HEK293 (cell line): Measurements from ENCODE around the gene ZNF211.

Experiments used
- CTCF ChIA-PET: fragments of 350-600 bp; formaldehyde crosslinking; extraction: SDS; loops from one replicate; lab custom pipeline; 2021; ENCODE audit warnings: antibody characterized with exemption; lab: Yijun Ruan, JAX
- POLR2A ChIA-PET: fragments of 300-600 bp; formaldehyde crosslinking; extraction: SDS; loops from one replicate; lab custom pipeline; 2020; ENCODE audit warnings: antibody characterized with exemption, inconsistent platforms; lab: Yijun Ruan, JAX
- H3K27ac ChIP-seq: fragments of 200-500 bp; sonication (Bioruptor generic); 2 replicates; pipeline ENCODE4 v1.5.1; 2014; ENCODE audit warnings: low read depth, low read length, control low read depth, inconsistent platforms; ENCODE audit errors: extremely low read depth
- H3K36me3 ChIP-seq, 2 experiments: fragments of 200-500 bp in 1 of 2; sonication (Bioruptor generic) in 1 of 2; 1 replicate in 1 of 2; 2 replicates in 1 of 2; pipeline ENCODE4 v1.5.1; 2014 to 2017; ENCODE audit warnings: inconsistent platforms in 2 of 2, low read length in 2 of 2; ENCODE audit not compliant: control insufficient read depth in 2 of 2, insufficient read depth in 1 of 2
- H3K4me1 ChIP-seq: fragments of 200-500 bp; sonication (Bioruptor generic); 2 replicates; pipeline ENCODE4 v1.5.1; 2014; ENCODE audit warnings: mild to moderate bottlenecking, low read length, inconsistent platforms; ENCODE audit not compliant: control insufficient read depth, insufficient read depth
- H3K4me3 ChIP-seq: 2 replicates; pipeline ENCODE4 v1.5.1; 2011; ENCODE audit warnings: low read depth, mild to moderate bottlenecking, control low read depth, low read length, moderate library complexity
- H3K9me3 ChIP-seq: fragments of 200-500 bp; sonication (Bioruptor generic); 2 replicates; pipeline ENCODE4 v1.5.1; 2014; ENCODE audit warnings: low read depth, low read length, inconsistent platforms; ENCODE audit not compliant: control insufficient read depth, insufficient read depth
- HIC1 ChIP-seq: fragments of 450-650 bp; formaldehyde crosslinking; IDR thresholded peaks from 2 replicates; pipeline ENCODE4 v1.5.1; 2016; ENCODE audit warnings: missing biosample characterization, missing genetic modification characterization
- IKZF3 ChIP-seq: fragments of 450-650 bp; IDR thresholded peaks from 2 replicates; pipeline ENCODE4 v1.5.0; 2018; ENCODE audit warnings: missing biosample characterization, mild to moderate bottlenecking, missing genetic modification characterization, moderate library complexity
- REPIN1 ChIP-seq: fragments of 450-650 bp; formaldehyde crosslinking; IDR thresholded peaks from 2 replicates; pipeline ENCODE4 v1.5.1; 2017; ENCODE audit warnings: missing biosample characterization, missing genetic modification characterization, low read depth
- SETDB1 ChIP-seq: IDR thresholded peaks from one replicate; pipeline ENCODE4 v1.6.1; 2017; ENCODE audit warnings: mild to moderate bottlenecking, low read length, moderate library complexity, mixed read lengths; ENCODE audit not compliant: insufficient read length
- ZBTB17 ChIP-seq: fragments of 450-650 bp; formaldehyde crosslinking; IDR thresholded peaks from 2 replicates; pipeline ENCODE4 v1.5.1; 2016; ENCODE audit warnings: missing biosample characterization, missing genetic modification characterization
- ZBTB7A ChIP-seq: fragments of 450-650 bp; formaldehyde crosslinking; IDR thresholded peaks from 2 replicates; pipeline ENCODE4 v1.5.1; 2016; ENCODE audit warnings: low read depth, missing biosample characterization, missing genetic modification characterization
- ZFP69B ChIP-seq: fragments of 450-650 bp; formaldehyde crosslinking; IDR thresholded peaks from 2 replicates; pipeline ENCODE4 v1.5.1; 2016; ENCODE audit warnings: missing biosample characterization, missing genetic modification characterization
- ZNF16 ChIP-seq: fragments of 450-650 bp; formaldehyde crosslinking; IDR thresholded peaks from 2 replicates; pipeline ENCODE4 v1.5.1; 2016; ENCODE audit warnings: low read depth, missing biosample characterization, missing genetic modification characterization
- ZNF24 ChIP-seq: fragments of 450-650 bp; formaldehyde crosslinking; IDR thresholded peaks from 2 replicates; pipeline ENCODE4 v1.5.1; 2016; ENCODE audit warnings: missing biosample characterization, missing genetic modification characterization
- ZNF248 ChIP-seq: fragments of 450-650 bp; formaldehyde crosslinking; IDR thresholded peaks from 2 replicates; pipeline ENCODE4 v1.5.1; 2017; ENCODE audit warnings: missing biosample characterization, missing genetic modification characterization
- ZNF266 ChIP-seq: fragments of 450-650 bp; formaldehyde crosslinking; IDR thresholded peaks from 2 replicates; pipeline ENCODE4 v1.5.1; 2016; ENCODE audit warnings: missing biosample characterization, missing genetic modification characterization, low read depth
- ZNF280C ChIP-seq: fragments of 450-650 bp; formaldehyde crosslinking; IDR thresholded peaks from 2 replicates; pipeline ENCODE4 v1.5.1; 2016; ENCODE audit warnings: missing biosample characterization, missing genetic modification characterization
- ZNF37A ChIP-seq: fragments of 450-650 bp; IDR thresholded peaks from 2 replicates; pipeline ENCODE4 v1.5.1; 2018; ENCODE audit warnings: missing biosample characterization, missing genetic modification characterization
- ZNF514 ChIP-seq: fragments of 450-650 bp; formaldehyde crosslinking; IDR thresholded peaks from 2 replicates; pipeline ENCODE4 v1.5.1; 2016; ENCODE audit warnings: missing biosample characterization, missing genetic modification characterization
- ZNF548 ChIP-seq: fragments of 450-650 bp; formaldehyde crosslinking; IDR thresholded peaks from 2 replicates; pipeline ENCODE4 v1.5.1; 2016; ENCODE audit warnings: missing biosample characterization, missing genetic modification characterization
- ZNF600 ChIP-seq: fragments of 450-650 bp; formaldehyde crosslinking; IDR thresholded peaks from 2 replicates; pipeline ENCODE4 v1.5.1; 2016; ENCODE audit warnings: missing biosample characterization, missing genetic modification characterization
- ZNF654 ChIP-seq: fragments of 450-650 bp; formaldehyde crosslinking; IDR thresholded peaks from 2 replicates; pipeline ENCODE4 v1.5.1; 2016; ENCODE audit warnings: low read depth, missing biosample characterization, missing genetic modification characterization
- ZNF692 ChIP-seq: fragments of 450-650 bp; formaldehyde crosslinking; IDR thresholded peaks from 2 replicates; pipeline ENCODE4 v1.5.1; 2016; ENCODE audit warnings: missing biosample characterization, missing genetic modification characterization

Gene ZNF211

GRCh38 chr19:57633832-57634131, 814 bp downstream of the ZNF211 start:
- Histone ChIP-seq H3K27ac (no peak overlapping the region; the same call in 1 of the 2 replicates), H3K36me3 (peaks cover 33 to 41% of the 10 kb centered on the region in 2 experiments), H3K4me1 (0 out of 2 replicates have a peak, but pooled peaks cover 2% of the 10 kb centered on the region), H3K9me3 (no peaks in the 10 kb centered on the region; the same call in 1 of the 2 replicates)
- POLR2A ChIA-PET, result interaction anchor here (0.5 to 2.5 kb wide), 4 partner anchors 24 to 55 kb away, joined by 3 to 10 read pairs (median 6); partner anchors contain the start of genes ZNF416 and ZNF551
- CTCF ChIA-PET, result interaction anchor here (1.1 kb wide), 1 partner anchor 29 kb away, joined by 3 read pairs; no protein-coding TSS in a partner anchor
- TF ChIP-seq ZBTB17 (tag by site-specific recombination) (no peak), ZNF548 (tag by site-specific recombination) (no peak), REPIN1 (tag by site-specific recombination) (no peak), ZNF280C (tag by site-specific recombination) (no peak), ZNF514 (tag by site-specific recombination) (no peak), IKZF3 (tag by site-specific recombination) (no peak), ZNF654 (tag by site-specific recombination) (no peak), ZNF266 (tag by site-specific recombination) (no peak), ZNF16 (tag by site-specific recombination) (no peak), ZNF692 (tag by site-specific recombination) (no peak), HIC1 (no peak), ZBTB7A (tag by site-specific recombination) (no peak), ZFP69B (tag by site-specific recombination) (no peak), ZNF248 (no peak), ZNF600 (tag by site-specific recombination) (no peak), ZNF37A (no peak)
- TF ChIP-seq, all 188 proteins: peak for 0
- peak overlapping the region; percentile 80 for H3K4me3 ChIP-seq

GRCh38 chr19:57637379-57637778, 4.4 kb downstream of the ZNF211 start:
- H3K4me1 ChIP-seq, result 0 out of 2 replicates have a peak, but pooled peaks cover 2% of the 10 kb centered on the region
- CTCF ChIA-PET, result no interaction called here
- TF ChIP-seq ZNF24 (tag by site-specific recombination), result no peak
- TF ChIP-seq SETDB1, result peak; percentile 75
- H3K9me3 ChIP-seq, result peaks cover 3% of the 10 kb centered on the region; the same call in 1 of the 2 replicates
- H3K27ac ChIP-seq, result no peak overlapping the region
- POLR2A ChIA-PET, result no interaction called here
- no peak overlapping the region for H3K4me3 ChIP-seq
- peaks cover 64 to 75% of the 10 kb centered on the region in 2 experiments for H3K36me3 ChIP-seq
